ENCODE results near the gene CSNK2B. TPM values are rescaled to one million over a fixed set of nuclear protein-coding genes. Genes with fewer than 3 reads are reported as not detected.
"Not testable (repeated sequence)": the region's sequence is repeated elsewhere in the genome, so short reads cannot be mapped to it uniquely, and the experiment has no call there.

CSNK2B gene
- total and polyA plus RNA-seq, 9 of the 15 experiments (the other 6 are each of a cell fraction or from before 2014, with no cell fraction given), result 120 to 1,126 (median 529) TPM

- Histone ChIP-seq H3K27me3 (ENCODE audit: control insufficient read depth in 2 of 2, insufficient read depth in 2 of 2, low read length in 2 of 2) (no peaks in the 10 kb centered on the region), H3K9me3 (replicated peaks; ENCODE audit: control insufficient read depth, insufficient read depth, low read depth, low read length) (no peaks in the 10 kb centered on the region), H4K20me1 (replicated peaks; ENCODE audit: control insufficient read depth, insufficient read depth, low read length) (no peaks in the 10 kb centered on the region), H3K4me3 (no peak overlapping the region), H3K36me3 (ENCODE audit: control insufficient read depth, insufficient read depth, low read length) (no peaks in the 10 kb centered on the region), H3K79me2 (ENCODE audit: control insufficient read depth, insufficient read depth, low read length) (peaks cover 4% of the 10 kb centered on the region; the same call in 1 of the 3 replicates), H3K4me2 (ENCODE audit: insufficient read depth, low read length) (no peak overlapping the region), H3K9ac (ENCODE audit: insufficient read depth in 1 of 2, low read depth in 2 of 2, low read length in 2 of 2) (no peak overlapping the region), H3K9me1 (ENCODE audit: control insufficient read depth, insufficient read depth, low read length) (no peaks in the 10 kb centered on the region), H3K4me1 (replicated peaks in 1 of 2; ENCODE audit: control insufficient read depth in 2 of 2, insufficient read depth in 2 of 2, low read length in 2 of 2) (peaks cover 29 to 42% of the 10 kb centered on the region in 2 experiments), H3K27ac (ENCODE audit: extremely low read depth, low read depth, low read length) (no peak overlapping the region), H2AFZ (ENCODE audit: low read depth, low read length) (no peak overlapping the region)
- no TSS peak for BruUV-seq (replicated peaks)
- ChIA-PET CTCF (ENCODE audit: low intra/inter-chr PET ratio) (no interaction called here), POLR2A (interaction anchor here (0.6 to 12.4 kb wide), 4 partner anchors 18 to 160 kb away, joined by 3 to 223 read pairs (median 4); partner anchors contain the start of genes DDAH2, LY6G6C and MPIG6B)
- TF ChIP-seq BCOR (IDR thresholded peaks at IDR 0.05) (peak; percentile 78), KDM1A (IDR thresholded peaks at IDR 0.05) (peak; percentile 34 to 57; a peak in 2 of 4 replicates), ZNF121 (CRISPR knock-in tag; conservative IDR thresholded peaks at IDR 0.05) (peak; percentile 98), ZNF263 (CRISPR knock-in tag; IDR thresholded peaks at IDR 0.05; ENCODE audit: borderline replicate concordance) (no peak)
- ATAC-seq, result no peak
- no peak for FAIRE-seq
- DNase-seq (ENCODE audit: extremely low read depth in 1 of 4, low spot score in 3 of 4), result no peak
- intact Hi-C loops (cut with micrococcal nuclease) (no loop called here), in situ Hi-C loops (cut with MboI) (no loop called here)
- WGBS (ENCODE audit: insufficient coverage, low coverage, missing lambda C conversion rate), result 82% methylated on average over 3 of the region's 3 CpGs
These were observed 42.3 kb downstream of the CSNK2B start for GRCh38 chr6:31708224-31708623.

- intact Hi-C loops (cut with micrococcal nuclease); FAIRE-seq: not testable (repeated sequence)
- POLR2A ChIA-PET, result interaction anchor here (0.6 to 12.4 kb wide), 3 partner anchors 15 to 161 kb away, joined by 3 to 223 read pairs (median 4); partner anchors contain the start of genes DDAH2, LY6G6C and MPIG6B
These were observed 43.3 kb downstream of the CSNK2B start for GRCh38 chr6:31709157-31709556.

More at GRCh38 chr6:31709157-31709556, 43.3 kb downstream of the CSNK2B start:
- H3K9me1 ChIP-seq (ENCODE audit: control insufficient read depth, insufficient read depth, low read length); H3K27me3 ChIP-seq (ENCODE audit: control insufficient read depth in 2 of 2, insufficient read depth in 2 of 2, low read length in 2 of 2); H3K9me3 ChIP-seq (replicated peaks; ENCODE audit: control insufficient read depth, insufficient read depth, low read depth, low read length); H2AFZ ChIP-seq (ENCODE audit: low read depth, low read length); H4K20me1 ChIP-seq (replicated peaks; ENCODE audit: control insufficient read depth, insufficient read depth, low read length); H3K4me3 ChIP-seq; H3K9ac ChIP-seq (ENCODE audit: insufficient read depth in 1 of 2, low read depth in 2 of 2, low read length in 2 of 2); H3K36me3 ChIP-seq (ENCODE audit: control insufficient read depth, insufficient read depth, low read length); in situ Hi-C loops (cut with MboI); H3K79me2 ChIP-seq (ENCODE audit: control insufficient read depth, insufficient read depth, low read length); DNase-seq (ENCODE audit: extremely low read depth in 1 of 4, low spot score in 3 of 4); ATAC-seq; H3K27ac ChIP-seq (ENCODE audit: extremely low read depth, low read depth, low read length); BruUV-seq (replicated peaks); H3K4me2 ChIP-seq (ENCODE audit: insufficient read depth, low read length): not testable (repeated sequence)
- H3K4me1 ChIP-seq (replicated peaks in 1 of 2; ENCODE audit: control insufficient read depth in 2 of 2, insufficient read depth in 2 of 2, low read length in 2 of 2), result peaks cover 31 to 43% of the 10 kb centered on the region in 2 experiments
- CTCF ChIA-PET (ENCODE audit: low intra/inter-chr PET ratio), result interaction anchor here (0.6 kb wide), 1 partner anchor 253 kb away, joined by 3 read pairs; no protein-coding TSS in a partner anchor
- WGBS (ENCODE audit: insufficient coverage, low coverage, missing lambda C conversion rate), result 73% methylated on average over 11 of the region's 11 CpGs
- peak; percentile 74 for TF ChIP-seq CEBPB (tag; IDR thresholded peaks at IDR 0.05)
